GM10266 (cell line): ENCODE measurements around the gene LRRC8A.
"Not testable (repeated sequence)": the region's sequence is repeated elsewhere in the genome, so short reads cannot be mapped to it uniquely, and the experiment has no call there.

ENCODE experiments used
- DNase-seq: peaks from one replicate; pipeline ENCODE4 v3.0.0; 2012; ENCODE audit errors: extremely low spot score
- CTCF ChIP-seq: IDR thresholded peaks from 2 replicates; pipeline ENCODE4 v1.5.1; 2012; ENCODE audit warnings: mild to moderate bottlenecking, low read depth; ENCODE audit not compliant: control insufficient read depth, insufficient read depth; ENCODE audit errors: missing control alignments

LRRC8A gene

GRCh38 chr9:128940946-128941755 lies 59.2 kb downstream of the LRRC8A start:
- TF ChIP-seq CTCF = no peak
- DNase-seq = no peak

GRCh38 chr9:128943832-128944620 lies 62.1 kb downstream of the LRRC8A start:
- no peak for DNase-seq
- TF ChIP-seq CTCF = no peak

GRCh38 chr9:128944966-128945365 lies 63.0 kb downstream of the LRRC8A start:
- not testable (repeated sequence) for DNase-seq

GRCh38 chr9:128945798-128946501 lies 64.0 kb downstream of the LRRC8A start:
- TF ChIP-seq CTCF = no peak
- no peak for DNase-seq

- no peak for DNase-seq
- no peak for TF ChIP-seq CTCF
Observed at GRCh38 chr9:128946571-128947276, 64.8 kb downstream of the LRRC8A start.

- no peak for TF ChIP-seq CTCF
Observed at GRCh38 chr9:128947277-128947526, 65.3 kb downstream of the LRRC8A start.

GRCh38 chr9:128947527-128948301 lies 65.8 kb downstream of the LRRC8A start, which contains the start of the genes DOLK and NUP188:
TSS of gene DOLK (minus strand) at chr9:128947603. CDS start at chr9:128947303, 300 bp downstream.
TSS of gene NUP188 (plus strand) at chr9:128947699. CDS start at chr9:128947720, 21 bp downstream.
- peak; percentile 21 for TF ChIP-seq CTCF
- peak; percentile 98 for DNase-seq

More at GRCh38 chr9:128947277-128947526, 65.3 kb downstream of the LRRC8A start:
- no peak for DNase-seq

GRCh38 chr9:128961403-128961802 lies 79.5 kb downstream of the LRRC8A start:
- not testable (repeated sequence) for DNase-seq
